OCI-LY3 (cell line): ENCODE results near the gene NBDY.

Experiments used
- H2AFZ ChIP-seq: fragments of 200-600, 300-600 bp; shearing (Covaris generic); 2 replicates; pipeline ENCODE4 v1.6.0; 2014; ENCODE audit warnings: antibody characterized with exemption, low read depth, low read length
- H3K27ac ChIP-seq: fragments of 200-600, 300-600 bp; sonication (generic); 2 replicates; pipeline ENCODE4 v1.5.1; 2014; ENCODE audit warnings: mild to moderate bottlenecking, low read length, moderate library complexity, mixed read lengths
- H3K27me3 ChIP-seq: fragments of 200-600, 300-600 bp; sonication (generic); 2 replicates; pipeline ENCODE4 v1.6.1; 2014; ENCODE audit warnings: low read depth, low read length, mixed read lengths
- H3K36me3 ChIP-seq: fragments of 200-600, 300-600 bp; sonication (generic); replicated peaks from 2 replicates; pipeline ENCODE3; 2014; ENCODE audit warnings: low read depth, low read length, mixed read lengths
- H3K4me1 ChIP-seq: fragments of 300-600, 200-600 bp; sonication (generic); 2 replicates; pipeline ENCODE4 v1.6.1; 2014; ENCODE audit warnings: low read length, mixed read lengths
- H3K4me2 ChIP-seq: fragments of 200-600, 300-600 bp; sonication (generic); 2 replicates; pipeline ENCODE4 v1.6.1; 2014; ENCODE audit warnings: low read length, mixed read lengths
- H3K4me3 ChIP-seq: fragments of 300-600, 200-600 bp; sonication (generic); 2 replicates; pipeline ENCODE4 v1.5.1; 2014; ENCODE audit warnings: antibody characterized with exemption, mild to moderate bottlenecking, low read length, moderate library complexity
- H3K79me2 ChIP-seq: fragments of 300-600, 200-600 bp; shearing (Covaris generic); 2 replicates; pipeline ENCODE4 v1.6.1; 2014; ENCODE audit warnings: mild to moderate bottlenecking, low read length, mixed read lengths
- H3K9ac ChIP-seq: fragments of 300-600, 200-600 bp; shearing (Covaris generic); 2 replicates; pipeline ENCODE4 v1.6.0; 2014; ENCODE audit warnings: mild to moderate bottlenecking, low read length, moderate library complexity
- H3K9me3 ChIP-seq: fragments of 200-600, 300-600 bp; shearing (Covaris generic); 2 replicates; pipeline ENCODE4 v1.6.1; 2014; ENCODE audit warnings: low read length, mixed read lengths; ENCODE audit not compliant: insufficient read depth
- H4K20me1 ChIP-seq: fragments of 200-600, 300-600 bp; sonication (generic); 2 replicates; pipeline ENCODE4 v1.6.1; 2016; ENCODE audit warnings: low read length, mixed read lengths; ENCODE audit not compliant: insufficient read depth
- EZH2phosphoT487 ChIP-seq: fragments of 200-600 bp; shearing (Covaris generic); IDR thresholded peaks from 2 replicates; pipeline ENCODE4 v1.6.1; 2018; ENCODE audit warnings: antibody characterized with exemption, mixed run types, low read depth
- TF ChIP-seq, protein P1 (sequence below): fragments of 200-600, 300-600 bp; sonication (generic); IDR thresholded peaks from 2 replicates; pipeline ENCODE4 v1.5.1; 2014; ENCODE audit warnings: antibody characterized with exemption, low read length, low read depth

NBDY gene

GRCh38 chrX:56738670-56739069, 9.6 kb downstream of the NBDY start:
- H3K4me2 ChIP-seq, result no peak overlapping the region
- no peak overlapping the region for H2AFZ ChIP-seq
- H3K4me3 ChIP-seq, result no peak overlapping the region
- H4K20me1 ChIP-seq, result no peaks in the 10 kb centered on the region
- no peak overlapping the region for H3K27ac ChIP-seq
- peaks cover 4% of the 10 kb centered on the region; the same call in 1 of the 2 replicates for H3K79me2 ChIP-seq
- no peak overlapping the region for H3K9ac ChIP-seq
- no peaks in the 10 kb centered on the region for H3K4me1 ChIP-seq
- H3K27me3 ChIP-seq, result no peaks in the 10 kb centered on the region
- no peak for TF ChIP-seq EZH2phosphoT487
- TF ChIP-seq, protein P1, sequence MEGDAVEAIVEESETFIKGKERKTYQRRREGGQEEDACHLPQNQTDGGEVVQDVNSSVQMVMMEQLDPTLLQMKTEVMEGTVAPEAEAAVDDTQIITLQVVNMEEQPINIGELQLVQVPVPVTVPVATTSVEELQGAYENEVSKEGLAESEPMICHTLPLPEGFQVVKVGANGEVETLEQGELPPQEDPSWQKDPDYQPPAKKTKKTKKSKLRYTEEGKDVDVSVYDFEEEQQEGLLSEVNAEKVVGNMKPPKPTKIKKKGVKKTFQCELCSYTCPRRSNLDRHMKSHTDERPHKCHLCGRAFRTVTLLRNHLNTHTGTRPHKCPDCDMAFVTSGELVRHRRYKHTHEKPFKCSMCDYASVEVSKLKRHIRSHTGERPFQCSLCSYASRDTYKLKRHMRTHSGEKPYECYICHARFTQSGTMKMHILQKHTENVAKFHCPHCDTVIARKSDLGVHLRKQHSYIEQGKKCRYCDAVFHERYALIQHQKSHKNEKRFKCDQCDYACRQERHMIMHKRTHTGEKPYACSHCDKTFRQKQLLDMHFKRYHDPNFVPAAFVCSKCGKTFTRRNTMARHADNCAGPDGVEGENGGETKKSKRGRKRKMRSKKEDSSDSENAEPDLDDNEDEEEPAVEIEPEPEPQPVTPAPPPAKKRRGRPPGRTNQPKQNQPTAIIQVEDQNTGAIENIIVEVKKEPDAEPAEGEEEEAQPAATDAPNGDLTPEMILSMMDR, result no peak
- no peaks in the 10 kb centered on the region for H3K36me3 ChIP-seq
- H3K9me3 ChIP-seq, result no peaks in the 10 kb centered on the region

DNA sequence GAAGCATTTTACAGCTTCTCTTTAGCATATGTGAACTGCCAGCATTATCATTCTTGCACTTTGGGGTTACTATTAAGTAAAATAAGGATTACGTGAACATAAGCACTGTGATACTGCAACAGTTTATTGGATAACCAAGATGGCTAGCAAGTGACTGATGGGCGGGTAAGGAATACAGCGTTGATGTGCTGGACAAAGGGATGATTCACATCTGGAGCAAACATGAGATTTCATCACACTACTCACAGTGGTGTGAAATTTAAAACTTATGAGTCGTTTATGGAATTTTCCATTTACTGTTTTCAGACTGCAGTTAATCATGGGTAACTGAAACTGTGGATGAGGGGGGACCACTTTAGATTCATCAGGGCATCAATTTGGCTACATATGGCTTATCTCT, 16.0 kb downstream of the NBDY start:
- peaks cover 14% of the 10 kb centered on the region for H3K79me2 ChIP-seq
- H3K27me3 ChIP-seq, result no peaks in the 10 kb centered on the region

GRCh38 chrX:56746996-56747395, 18.0 kb downstream of the NBDY start:
- Histone ChIP-seq H3K9me3 (no peaks in the 10 kb centered on the region), H3K79me2 (peaks cover 10% of the 10 kb centered on the region), H3K27me3 (no peaks in the 10 kb centered on the region)

More for the DNA sequence above, 16.0 kb downstream of the NBDY start:
- TF ChIP-seq, protein P1, result no peak
- no peak for TF ChIP-seq EZH2phosphoT487
- no peaks in the 10 kb centered on the region for H4K20me1 ChIP-seq
- no peak overlapping the region for H3K27ac ChIP-seq
- no peaks in the 10 kb centered on the region for H3K9me3 ChIP-seq
- H3K4me3 ChIP-seq, result no peak overlapping the region
- no peak overlapping the region for H2AFZ ChIP-seq
- no peak overlapping the region for H3K9ac ChIP-seq
- no peaks in the 10 kb centered on the region for H3K36me3 ChIP-seq
- no peak overlapping the region for H3K4me2 ChIP-seq
- no peaks in the 10 kb centered on the region for H3K4me1 ChIP-seq

DNA sequence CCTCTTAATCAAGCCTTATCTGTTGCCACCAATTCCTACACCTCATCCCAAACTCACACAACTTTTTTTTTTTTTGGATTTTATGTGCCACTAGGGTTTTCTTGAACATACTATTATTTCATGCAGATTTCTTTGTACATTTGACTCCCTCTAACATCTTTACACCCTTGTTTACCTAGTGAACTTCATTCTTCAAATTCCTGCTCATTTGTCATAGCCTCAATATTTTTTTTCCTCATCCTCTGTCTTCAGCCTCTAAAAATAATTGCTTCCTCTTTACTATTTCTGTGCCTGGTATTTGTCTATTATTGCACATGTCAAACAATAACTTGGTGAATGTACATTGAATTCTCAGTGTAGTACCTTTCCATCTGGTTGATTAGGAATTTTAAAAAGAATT, 22.0 kb downstream of the NBDY start:
- H3K27me3 ChIP-seq, result no peaks in the 10 kb centered on the region
- no peak overlapping the region for H3K4me3 ChIP-seq
- no peaks in the 10 kb centered on the region for H4K20me1 ChIP-seq
- TF ChIP-seq, protein P1, result no peak
- no peak for TF ChIP-seq EZH2phosphoT487
- no peak overlapping the region for H3K9ac ChIP-seq
- no peaks in the 10 kb centered on the region for H3K9me3 ChIP-seq
- H2AFZ ChIP-seq, result no peak overlapping the region
- H3K4me2 ChIP-seq, result no peak overlapping the region
- no peaks in the 10 kb centered on the region for H3K36me3 ChIP-seq
- H3K4me1 ChIP-seq, result no peaks in the 10 kb centered on the region
- 0 out of 2 replicates have a peak, but pooled peaks cover 2% of the 10 kb centered on the region for H3K79me2 ChIP-seq
- H3K27ac ChIP-seq, result no peak overlapping the region

More at GRCh38 chrX:56746996-56747395, 18.0 kb downstream of the NBDY start:
- Histone ChIP-seq H3K4me2 (no peak overlapping the region), H3K4me3 (no peak overlapping the region), H3K9ac (no peak overlapping the region), H3K27ac (no peak overlapping the region), H2AFZ (no peak overlapping the region), H3K36me3 (no peaks in the 10 kb centered on the region), H3K4me1 (no peaks in the 10 kb centered on the region), H4K20me1 (no peaks in the 10 kb centered on the region)
- TF ChIP-seq EZH2phosphoT487, result no peak
- TF ChIP-seq, protein P1, result no peak
